Osteoblast (primary cell): ENCODE results near the gene INHA. TPM values are rescaled to one million over a fixed set of nuclear protein-coding genes. Genes with fewer than 3 reads are reported as not detected.

ENCODE experiments used
- DNase-seq: peaks from one replicate; pipeline ENCODE4 v3.0.0; 2011; ENCODE audit warnings: low spot score, mixed read lengths; ENCODE audit not compliant: insufficient read length; ENCODE audit errors: missing footprints
- H2AFZ ChIP-seq: 2 replicates; pipeline ENCODE4 v1.6.0; 2011; ENCODE audit warnings: mild to moderate bottlenecking, low read length
- H3K27ac ChIP-seq: 2 replicates; pipeline ENCODE4 v1.5.1; 2011; ENCODE audit warnings: mild to moderate bottlenecking, low read depth, low read length, moderate library complexity
- H3K27me3 ChIP-seq: 2 replicates; pipeline ENCODE4 v1.6.0; 2012; ENCODE audit warnings: mild to moderate bottlenecking, control low read depth, inconsistent platforms, low read length, moderate library complexity; ENCODE audit not compliant: insufficient read depth
- H3K36me3 ChIP-seq: 2 replicates; pipeline ENCODE4 v1.5.1; 2011; ENCODE audit warnings: mild to moderate bottlenecking, low read length, control low read depth, moderate library complexity; ENCODE audit not compliant: insufficient read depth
- H3K4me1 ChIP-seq: 2 replicates; pipeline ENCODE4 v1.5.1; 2011; ENCODE audit warnings: mild to moderate bottlenecking, low read length, control low read depth, moderate library complexity; ENCODE audit not compliant: insufficient read depth
- H3K4me2 ChIP-seq: 2 replicates; pipeline ENCODE4 v1.6.0; 2011; ENCODE audit warnings: mild to moderate bottlenecking, low read length; ENCODE audit not compliant: insufficient read depth
- H3K4me3 ChIP-seq: fragments of 200-600 bp; sonication (generic); 3 replicates; pipeline ENCODE4 v1.5.1; 2012; ENCODE audit warnings: mild to moderate bottlenecking, low read length, inconsistent platforms; ENCODE audit not compliant: insufficient read depth
- H3K79me2 ChIP-seq: 2 replicates; pipeline ENCODE4 v1.6.0; 2012; ENCODE audit warnings: mild to moderate bottlenecking, low read length, control low read depth, inconsistent platforms; ENCODE audit not compliant: insufficient read depth
- H3K9me3 ChIP-seq: 2 replicates; pipeline ENCODE4 v1.5.1; 2011; ENCODE audit warnings: low read depth, low read length, control low read depth
- H4K20me1 ChIP-seq: 2 replicates; pipeline ENCODE4 v1.6.0; 2012; ENCODE audit warnings: mild to moderate bottlenecking, low read length, control low read depth; ENCODE audit not compliant: insufficient read depth
- total RNA-seq: library from RNA; depleted of rRNA; stranded (reverse); fragments of >200 nt; gene quantifications from 2 replicates; pipeline ENCODE4 v1.2.3, GENCODE V29; 2012
- TF ChIP-seq, protein P1 (sequence below): IDR thresholded peaks from 2 replicates; pipeline ENCODE4 v1.5.1; 2011; ENCODE audit warnings: mild to moderate bottlenecking, low read depth, low read length, moderate library complexity; ENCODE audit errors: extremely low read depth

The INHA gene
- total RNA-seq, 1 donor = under 0.01 TPM

GRCh38 chr2:219612577-219613286, 40.6 kb downstream of the INHA start:
- Histone ChIP-seq H3K36me3 (peaks cover 12% of the 10 kb centered on the region), H3K9me3 (no peaks in the 10 kb centered on the region), H2AFZ (no peak overlapping the region), H3K27me3 (no peaks in the 10 kb centered on the region), H3K79me2 (no peaks in the 10 kb centered on the region), H3K27ac (no peak overlapping the region), H3K4me2 (no peak overlapping the region), H3K4me1 (no peaks in the 10 kb centered on the region), H3K4me3 (no peak overlapping the region), H4K20me1 (no peaks in the 10 kb centered on the region)
- TF ChIP-seq, protein P1, sequence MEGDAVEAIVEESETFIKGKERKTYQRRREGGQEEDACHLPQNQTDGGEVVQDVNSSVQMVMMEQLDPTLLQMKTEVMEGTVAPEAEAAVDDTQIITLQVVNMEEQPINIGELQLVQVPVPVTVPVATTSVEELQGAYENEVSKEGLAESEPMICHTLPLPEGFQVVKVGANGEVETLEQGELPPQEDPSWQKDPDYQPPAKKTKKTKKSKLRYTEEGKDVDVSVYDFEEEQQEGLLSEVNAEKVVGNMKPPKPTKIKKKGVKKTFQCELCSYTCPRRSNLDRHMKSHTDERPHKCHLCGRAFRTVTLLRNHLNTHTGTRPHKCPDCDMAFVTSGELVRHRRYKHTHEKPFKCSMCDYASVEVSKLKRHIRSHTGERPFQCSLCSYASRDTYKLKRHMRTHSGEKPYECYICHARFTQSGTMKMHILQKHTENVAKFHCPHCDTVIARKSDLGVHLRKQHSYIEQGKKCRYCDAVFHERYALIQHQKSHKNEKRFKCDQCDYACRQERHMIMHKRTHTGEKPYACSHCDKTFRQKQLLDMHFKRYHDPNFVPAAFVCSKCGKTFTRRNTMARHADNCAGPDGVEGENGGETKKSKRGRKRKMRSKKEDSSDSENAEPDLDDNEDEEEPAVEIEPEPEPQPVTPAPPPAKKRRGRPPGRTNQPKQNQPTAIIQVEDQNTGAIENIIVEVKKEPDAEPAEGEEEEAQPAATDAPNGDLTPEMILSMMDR = no peak
- DNase-seq = peak; percentile 32

DNA sequence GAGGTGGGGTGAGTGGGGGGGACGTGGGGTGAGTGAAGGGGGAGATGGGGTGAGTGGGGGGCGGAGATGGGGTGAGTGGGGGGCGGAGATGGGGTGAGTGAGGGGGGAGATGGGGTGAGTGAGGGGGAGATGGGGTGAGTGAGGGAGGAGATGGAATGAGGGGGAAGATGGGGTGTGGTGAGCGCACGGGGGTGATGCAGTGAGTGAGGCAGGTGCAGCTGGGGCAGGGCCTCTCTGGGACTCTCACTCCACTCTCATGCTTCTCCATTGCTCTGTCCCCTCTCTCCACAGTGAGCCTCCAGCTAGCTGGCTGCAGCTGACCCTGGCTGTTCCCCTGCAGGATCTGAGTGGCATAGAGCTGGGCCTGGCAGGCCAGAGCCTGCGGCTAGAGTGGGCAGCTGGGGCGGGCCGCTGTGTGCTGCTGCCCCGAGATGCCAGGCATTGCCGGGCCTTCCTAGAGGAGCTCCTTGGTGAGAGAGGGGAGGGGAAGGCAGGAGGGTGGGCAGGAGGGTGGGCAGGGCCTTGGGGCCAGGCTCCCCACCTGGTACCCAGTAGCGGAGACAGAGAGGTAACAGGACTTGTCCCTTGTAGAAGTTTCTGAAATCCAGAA, 41.5 kb downstream of the INHA start:
- Histone ChIP-seq H2AFZ (no peak overlapping the region), H3K4me1 (no peaks in the 10 kb centered on the region), H3K27me3 (no peaks in the 10 kb centered on the region), H3K4me2 (no peak overlapping the region), H3K36me3 (peaks cover 9% of the 10 kb centered on the region), H3K79me2 (no peaks in the 10 kb centered on the region), H4K20me1 (no peaks in the 10 kb centered on the region), H3K4me3 (no peak overlapping the region), H3K9me3 (no peaks in the 10 kb centered on the region), H3K27ac (no peak overlapping the region)
- TF ChIP-seq, protein P1 = no peak
- DNase-seq = peak; percentile 29

GRCh38 chr2:219614076-219614860, 42.2 kb downstream of the INHA start:
- no peaks in the 10 kb centered on the region for H3K79me2 ChIP-seq
- no peak overlapping the region for H3K4me3 ChIP-seq
- peak; percentile 59 for DNase-seq
- H2AFZ ChIP-seq = no peak overlapping the region
- no peaks in the 10 kb centered on the region for H3K27me3 ChIP-seq
- no peaks in the 10 kb centered on the region for H4K20me1 ChIP-seq
- H3K4me1 ChIP-seq = no peaks in the 10 kb centered on the region
- no peak overlapping the region for H3K27ac ChIP-seq
- no peaks in the 10 kb centered on the region for H3K9me3 ChIP-seq
- peaks cover 9% of the 10 kb centered on the region for H3K36me3 ChIP-seq
- no peak overlapping the region for H3K4me2 ChIP-seq
- TF ChIP-seq, protein P1 = no peak

DNA sequence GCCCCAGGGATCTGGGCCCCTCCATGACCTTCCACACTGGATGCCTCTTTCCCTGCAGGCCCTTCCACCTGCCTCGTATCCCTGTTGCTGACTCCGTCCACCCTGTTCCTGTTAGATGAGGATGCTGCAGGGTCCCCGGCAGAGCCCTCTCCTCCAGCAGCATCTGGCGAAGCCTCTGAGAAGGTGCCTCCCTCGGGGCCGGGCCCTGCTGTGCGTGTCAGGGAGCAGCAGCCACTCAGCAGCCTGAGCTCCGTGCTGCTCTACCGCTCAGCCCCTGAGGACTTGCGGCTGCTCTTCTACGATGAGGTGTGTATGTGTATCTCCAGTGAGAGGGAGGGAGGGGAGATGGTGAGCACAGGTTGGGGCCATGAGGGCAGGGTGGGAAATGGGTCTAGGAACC, 42.9 kb downstream of the INHA start:
- Histone ChIP-seq H4K20me1 (no peaks in the 10 kb centered on the region), H3K9me3 (no peaks in the 10 kb centered on the region), H3K27me3 (no peaks in the 10 kb centered on the region), H3K27ac (no peak overlapping the region), H3K4me3 (no peak overlapping the region), H3K36me3 (peaks cover 9% of the 10 kb centered on the region), H3K79me2 (no peaks in the 10 kb centered on the region), H3K4me2 (no peak overlapping the region), H2AFZ (no peak overlapping the region), H3K4me1 (no peaks in the 10 kb centered on the region)
- peak; percentile 26 for DNase-seq
- TF ChIP-seq, protein P1 = no peak
